C1 segment of cervical spinal cord (tissue), 14 donors: Measurements from ENCODE around the gene FRMD6.
"Not testable (repeated sequence)": the region's sequence is repeated elsewhere in the genome, so short reads cannot be mapped to it uniquely, and the experiment has no call there.

ENCODE experiments used
- DNase-seq, 14 donors: peaks; one replicate each; lab custom pipeline; 2025; lab: John Stamatoyannopoulos, UW

FRMD6 gene

GRCh38 chr14:51628238-51628637, 23.5 kb upstream of the FRMD6 start:
- no peak for DNase-seq

GRCh38 chr14:51630987-51631386, 20.7 kb upstream of the FRMD6 start:
- DNase-seq, result no peak

GRCh38 chr14:51633298-51633697, 18.4 kb upstream of the FRMD6 start:
- DNase-seq, result not testable (repeated sequence)

- no peak for DNase-seq
Observed at GRCh38 chr14:51636109-51636508, 15.6 kb upstream of the FRMD6 start.

GRCh38 chr14:51638071-51638944, 13.4 kb upstream of the FRMD6 start:
- no peak for DNase-seq

GRCh38 chr14:51639668-51640316, 11.9 kb upstream of the FRMD6 start:
- no peak for DNase-seq

GRCh38 chr14:51643140-51643539, 8.6 kb upstream of the FRMD6 start:
- DNase-seq, result peak in 1 of 14 donors; percentile 11

- no peak for DNase-seq
Observed at GRCh38 chr14:51644217-51644933, 7.3 kb upstream of the FRMD6 start.

- no peak for DNase-seq
Observed at GRCh38 chr14:51648296-51648695, 3.4 kb upstream of the FRMD6 start.

- DNase-seq, result peak in 7 of 14 donors; percentile 21 to 48 (median 38)
Observed at GRCh38 chr14:51650716-51651387, 858 bp upstream of the FRMD6 start.

GRCh38 chr14:51652168-51653078, 713 bp downstream of the FRMD6 start:
- peak in 7 of 14 donors; percentile 38 to 83 (median 59) for DNase-seq

- peak in 1 of 14 donors; percentile 33 for DNase-seq
Observed at GRCh38 chr14:51653079-51653774, 1.5 kb downstream of the FRMD6 start.

- DNase-seq, result no peak
Observed at GRCh38 chr14:51653775-51654532, 2.2 kb downstream of the FRMD6 start.

GRCh38 chr14:51654533-51654845, 2.8 kb downstream of the FRMD6 start:
- no peak for DNase-seq

- DNase-seq, result no peak
Observed at GRCh38 chr14:51657762-51658161, 6.1 kb downstream of the FRMD6 start.

GRCh38 chr14:51658441-51659173, 6.9 kb downstream of the FRMD6 start:
- no peak for DNase-seq

- DNase-seq, result no peak
Observed at GRCh38 chr14:51660741-51661140, 9.0 kb downstream of the FRMD6 start.

- DNase-seq, result no peak
Observed at GRCh38 chr14:51661504-51661903, 9.8 kb downstream of the FRMD6 start.
